AG04450 (cell line): ENCODE measurements around the gene FAXC. TPM values are rescaled to one million over a fixed set of nuclear protein-coding genes. Genes with fewer than 3 reads are reported as not detected.

Experiments
- CTCF ChIA-PET: fragments of 300-600, 350-600 bp; formaldehyde crosslinking; extraction: SDS; loops from one replicate; lab custom pipeline; 2022; ENCODE audit warnings: antibody characterized with exemption, inconsistent platforms; lab: Charles Lee
- POLR2A ChIA-PET: fragments of 350-600 bp; formaldehyde crosslinking; extraction: SDS; loops from one replicate; lab custom pipeline; 2021; ENCODE audit warnings: antibody characterized with exemption, inconsistent platforms; lab: Yijun Ruan, JAX
- DNase-seq: peaks from one replicate; pipeline ENCODE4 v3.0.0-alpha.2; 2011; ENCODE audit warnings: low read depth, low spot score
- H3K27ac ChIP-seq: one replicate; pipeline ENCODE4 v1.5.1; 2012; ENCODE audit warnings: low read depth, low read length, control low read depth
- H3K27me3 ChIP-seq: one replicate; pipeline ENCODE4 v1.6.0; 2012; ENCODE audit warnings: low read length; ENCODE audit not compliant: control insufficient read depth, insufficient read depth
- H3K4me3 ChIP-seq: 2 replicates; pipeline ENCODE4 v1.5.1; 2011; ENCODE audit warnings: mild to moderate bottlenecking, low read depth, low read length, control low read depth
- H3K9me3 ChIP-seq: 2 replicates; pipeline ENCODE4 v1.5.1; 2012; ENCODE audit warnings: low read length; ENCODE audit not compliant: control insufficient read depth, insufficient read depth
- polyA plus RNA-seq: library from polyadenylated mRNA; depleted of rRNA; stranded (reverse); fragments of >200 nt; gene quantifications from 2 replicates; pipeline ENCODE4 v1.2.3, GENCODE V29; 2011
- TF ChIP-seq, protein P1 (sequence below): IDR thresholded peaks from 2 replicates; pipeline ENCODE4 v1.5.1; 2011; ENCODE audit warnings: low read depth, low read length, control low read depth, inconsistent platforms

FAXC gene
- polyA plus RNA-seq, 1 experiment: 8.4 TPM

DNA sequence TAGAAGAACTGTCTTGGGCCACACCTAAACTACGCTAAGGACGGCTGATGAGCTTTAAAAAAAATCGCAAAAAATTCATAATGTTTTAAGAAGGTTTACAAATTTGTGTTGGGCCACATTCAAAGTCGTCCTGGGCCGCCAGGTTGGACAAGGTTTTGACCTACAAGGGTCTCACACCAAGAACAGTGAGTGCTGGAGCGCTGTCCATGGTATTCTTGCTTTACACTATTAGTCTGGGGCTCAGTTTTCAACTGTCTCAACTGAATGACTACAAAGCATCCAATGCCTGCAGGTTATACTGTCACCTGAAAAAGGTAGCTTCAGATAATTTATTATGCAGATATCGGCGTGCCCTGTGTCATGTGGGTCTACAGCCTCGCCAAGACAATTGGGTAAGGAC, 3.7 kb upstream of the FAXC start:
- ChIA-PET CTCF (interaction anchor here (2.1 kb wide), 1 partner anchor 23 kb away, joined by 14 read pairs; no protein-coding TSS in a partner anchor), POLR2A (interaction anchor here (1.2 kb wide), 1 partner anchor 41 kb away, joined by 3 read pairs; the partner anchor contains the start of gene COQ3)
- H3K27ac ChIP-seq: no peak overlapping the region
- H3K9me3 ChIP-seq: no peaks in the 10 kb centered on the region; the same call in 1 of the 2 replicates
- H3K27me3 ChIP-seq: peaks cover 11% of the 10 kb centered on the region
- peak; percentile 1 for DNase-seq
- TF ChIP-seq, protein P1, sequence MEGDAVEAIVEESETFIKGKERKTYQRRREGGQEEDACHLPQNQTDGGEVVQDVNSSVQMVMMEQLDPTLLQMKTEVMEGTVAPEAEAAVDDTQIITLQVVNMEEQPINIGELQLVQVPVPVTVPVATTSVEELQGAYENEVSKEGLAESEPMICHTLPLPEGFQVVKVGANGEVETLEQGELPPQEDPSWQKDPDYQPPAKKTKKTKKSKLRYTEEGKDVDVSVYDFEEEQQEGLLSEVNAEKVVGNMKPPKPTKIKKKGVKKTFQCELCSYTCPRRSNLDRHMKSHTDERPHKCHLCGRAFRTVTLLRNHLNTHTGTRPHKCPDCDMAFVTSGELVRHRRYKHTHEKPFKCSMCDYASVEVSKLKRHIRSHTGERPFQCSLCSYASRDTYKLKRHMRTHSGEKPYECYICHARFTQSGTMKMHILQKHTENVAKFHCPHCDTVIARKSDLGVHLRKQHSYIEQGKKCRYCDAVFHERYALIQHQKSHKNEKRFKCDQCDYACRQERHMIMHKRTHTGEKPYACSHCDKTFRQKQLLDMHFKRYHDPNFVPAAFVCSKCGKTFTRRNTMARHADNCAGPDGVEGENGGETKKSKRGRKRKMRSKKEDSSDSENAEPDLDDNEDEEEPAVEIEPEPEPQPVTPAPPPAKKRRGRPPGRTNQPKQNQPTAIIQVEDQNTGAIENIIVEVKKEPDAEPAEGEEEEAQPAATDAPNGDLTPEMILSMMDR: no peak
- no peak overlapping the region for H3K4me3 ChIP-seq

DNA sequence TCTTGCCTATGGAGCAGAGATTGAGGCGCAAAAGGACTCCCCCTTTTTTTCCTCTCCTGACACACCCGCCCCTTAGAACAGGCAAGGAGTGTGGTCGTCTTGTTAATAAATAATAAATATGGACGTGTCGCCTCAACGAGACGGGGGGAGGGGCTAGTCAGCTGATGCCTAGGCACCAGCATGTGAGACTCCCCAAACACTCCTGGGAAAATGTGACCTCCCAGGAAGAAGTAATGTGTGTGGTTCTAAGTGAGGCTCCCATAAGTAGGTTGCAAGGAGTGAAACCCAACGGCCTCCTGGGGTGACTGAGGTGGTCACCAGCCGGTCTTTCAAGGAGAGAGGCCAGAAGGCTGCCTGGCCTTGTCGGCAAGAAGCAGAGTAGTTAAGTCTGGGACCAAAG, 1.1 kb upstream of the FAXC start:
- ChIA-PET CTCF (interaction anchor here (1.1 kb wide), 1 partner anchor 16 kb away, joined by 3 read pairs; no protein-coding TSS in a partner anchor), POLR2A (no interaction called here)
- Histone ChIP-seq H3K9me3 (no peaks in the 10 kb centered on the region; the same call in 1 of the 2 replicates), H3K27ac (no peak overlapping the region), H3K4me3 (no peak overlapping the region), H3K27me3 (peaks cover 7% of the 10 kb centered on the region)
- TF ChIP-seq, protein P1: no peak
- DNase-seq: no peak

DNA sequence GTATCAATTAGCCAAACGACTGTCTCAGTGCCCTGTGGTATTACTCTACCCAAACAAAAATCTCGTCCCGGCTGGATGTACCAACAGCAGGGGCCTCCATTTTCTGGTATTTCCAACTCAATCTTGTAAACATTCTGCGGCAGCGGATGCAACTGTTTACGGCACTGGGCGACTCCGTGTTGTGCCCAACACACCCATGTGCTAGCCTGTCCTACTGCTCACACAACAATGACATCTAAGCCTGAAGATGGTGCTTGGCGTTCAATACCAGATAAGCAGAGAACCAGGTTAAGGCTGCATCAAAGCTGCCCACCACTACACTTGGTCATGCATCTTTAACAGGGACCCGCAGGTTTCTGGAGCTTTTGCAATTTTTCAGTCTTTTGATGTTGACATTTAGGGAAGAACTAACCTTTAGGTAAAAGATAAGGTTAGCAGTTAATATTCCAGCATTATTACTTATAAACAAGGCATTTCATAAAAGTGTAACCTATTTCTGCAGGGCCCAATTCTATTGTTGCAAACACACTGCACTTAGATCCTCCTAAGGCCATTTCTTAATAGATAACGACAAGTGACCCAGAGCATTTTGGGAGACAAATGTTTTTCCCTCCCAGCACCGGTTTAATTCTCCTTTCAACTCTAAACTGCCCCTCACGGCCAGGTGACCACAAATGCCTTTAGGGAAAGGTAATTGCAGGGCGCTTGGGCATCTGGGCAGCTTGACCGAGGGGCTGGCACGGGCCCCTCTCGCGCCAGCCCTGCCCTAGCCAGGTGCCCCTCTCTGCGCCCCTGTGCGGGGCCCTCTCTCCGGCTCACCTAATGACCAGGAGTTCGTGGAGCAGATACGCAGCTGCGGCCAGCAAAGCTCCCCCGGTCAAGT, 945 bp downstream of the FAXC start:
- no peaks in the 10 kb centered on the region; the same call in 1 of the 2 replicates for H3K9me3 ChIP-seq
- peak overlapping the region; percentile 66 for H3K4me3 ChIP-seq
- ChIA-PET POLR2A (interaction anchor here (1.4 kb wide), 1 partner anchor 45 kb away, joined by 7 read pairs; the partner anchor contains the start of gene COQ3), CTCF (interaction anchor here (1.4 to 6.7 kb wide), 3 partner anchors 14 to 86 kb away, joined by 4 to 36 read pairs (median 26); no protein-coding TSS in a partner anchor)
- H3K27me3 ChIP-seq: peaks cover 5% of the 10 kb centered on the region
- TF ChIP-seq, protein P1: no peak
- H3K27ac ChIP-seq: no peak overlapping the region
- no peak for DNase-seq

DNA sequence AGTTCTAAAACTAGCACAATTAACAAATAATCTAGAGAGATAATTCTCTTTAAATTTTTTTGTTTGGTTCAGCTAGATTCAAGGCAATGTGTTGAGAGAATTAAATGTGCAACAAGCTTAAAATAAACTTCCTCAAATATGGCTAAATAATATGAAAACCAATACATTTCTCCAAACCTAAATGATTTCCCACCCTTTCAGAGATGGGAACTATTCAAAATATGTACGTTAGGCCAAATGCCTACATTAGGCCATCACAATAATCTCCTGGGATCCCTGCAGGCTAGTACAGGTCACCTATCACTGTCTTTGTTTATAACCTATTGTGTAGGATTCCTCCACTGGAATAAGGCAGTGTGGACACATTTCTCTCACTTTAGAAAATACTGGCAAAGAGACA, 1.7 kb downstream of the FAXC start:
- no peak for DNase-seq
- H3K4me3 ChIP-seq: no peak overlapping the region
- H3K27ac ChIP-seq: no peak overlapping the region
- CTCF ChIA-PET: interaction anchor here (1.4 to 6.7 kb wide), 3 partner anchors 13 to 87 kb away, joined by 4 to 36 read pairs (median 26); no protein-coding TSS in a partner anchor
- peaks cover 5% of the 10 kb centered on the region for H3K27me3 ChIP-seq
- H3K9me3 ChIP-seq: no peaks in the 10 kb centered on the region; the same call in 1 of the 2 replicates
- TF ChIP-seq, protein P1: no peak
- POLR2A ChIA-PET: no interaction called here
